SK-N-SH (cell line): ENCODE measurements around the gene GLT6D1. TPM values are rescaled to one million over a fixed set of nuclear protein-coding genes. Genes with fewer than 3 reads are reported as not detected.

Experiments
- CTCF ChIA-PET: fragments of 300-600, 350-600 bp; formaldehyde crosslinking; extraction: SDS; loops from one replicate; lab custom pipeline; 2021; lab: Yijun Ruan, JAX
- POLR2A ChIA-PET: fragments of 350-600 bp; sonication (Branson Sonifier 250); formaldehyde crosslinking; extraction: SDS; loops from one replicate; lab custom pipeline; 2020; ENCODE audit warnings: antibody characterized with exemption, inconsistent platforms; lab: Yijun Ruan, JAX
- DNase-seq: peaks from one replicate; pipeline ENCODE4 v3.0.0; 2012
- H2AFZ ChIP-seq: fragments of 200-600 bp; sonication (generic); 2 replicates; pipeline ENCODE4 v1.8.1; 2016; ENCODE audit warnings: antibody characterized with exemption, mild to moderate bottlenecking, low read depth
- H3F3A ChIP-seq: fragments of 200-600 bp; sonication (generic); replicated peaks from 2 replicates; pipeline ENCODE3; 2016; ENCODE audit warnings: antibody characterized with exemption, mild to moderate bottlenecking; ENCODE audit not compliant: insufficient read depth
- H3K27ac ChIP-seq, 2 experiments: fragments of 200-500 bp in 1 of 2; fragments of 200-600 bp in 1 of 2; sonication (Bioruptor generic) in 1 of 2; sonication (generic), shearing (Covaris generic) in 1 of 2; 2 replicates each; pipeline versions ENCODE4 v1.5.1 to v1.6.1; 2014 to 2016; ENCODE audit warnings: low read depth in 2 of 2, inconsistent platforms in 1 of 2, low read length in 1 of 2, mild to moderate bottlenecking in 1 of 2, mixed read lengths in 1 of 2
- H3K27me3 ChIP-seq: fragments of 200-600 bp; sonication (generic), shearing (Covaris generic); 2 replicates; pipeline ENCODE4 v1.6.1; 2016; ENCODE audit warnings: mixed run types; ENCODE audit not compliant: insufficient read depth
- H3K36me3 ChIP-seq, 2 experiments: fragments of 200-500 bp in 1 of 2; fragments of 200-600 bp in 1 of 2; sonication (Bioruptor generic) in 1 of 2; sonication (generic) in 1 of 2; replicated peaks in 1 of 2; 2 replicates each; pipeline versions ENCODE3 to v1.5.1; 2014 to 2016; ENCODE audit warnings: low read length in 1 of 2, mild to moderate bottlenecking in 1 of 2; ENCODE audit not compliant: insufficient read depth in 2 of 2, control insufficient read depth in 1 of 2
- H3K4me1 ChIP-seq, 2 experiments: fragments of 200-500 bp in 1 of 2; fragments of 200-600 bp in 1 of 2; sonication (Bioruptor generic) in 1 of 2; sonication (generic), shearing (Covaris generic) in 1 of 2; 2 replicates each; pipeline versions ENCODE4 v1.5.1 to v1.6.1; 2014 to 2016; ENCODE audit warnings: low read depth in 1 of 2, low read length in 1 of 2, mixed run types in 1 of 2; ENCODE audit not compliant: insufficient read depth in 2 of 2, control insufficient read depth in 1 of 2
- H3K4me2 ChIP-seq: fragments of 200-600 bp; sonication (generic), shearing (Covaris generic); 2 replicates; pipeline ENCODE4 v1.6.1; 2017; ENCODE audit warnings: mixed run types
- H3K4me3 ChIP-seq, 2 experiments: fragments of 200-500 bp in 1 of 2; fragments of 200-600 bp in 1 of 2; sonication (Bioruptor generic) in 1 of 2; sonication (generic), shearing (Covaris generic) in 1 of 2; 2 replicates each; pipeline versions ENCODE4 v1.5.1 to v1.8.1; 2014 to 2016; ENCODE audit warnings: low read depth in 2 of 2, inconsistent platforms in 1 of 2, low read length in 1 of 2, mild to moderate bottlenecking in 1 of 2, mixed read lengths in 1 of 2, moderate library complexity in 1 of 2
- H3K79me2 ChIP-seq: fragments of 200-600 bp; sonication (generic); 2 replicates; pipeline ENCODE4 v1.8.1; 2017; ENCODE audit warnings: mild to moderate bottlenecking; ENCODE audit not compliant: insufficient read depth
- H3K9ac ChIP-seq: fragments of 200-600 bp; sonication (generic); 2 replicates; pipeline ENCODE4 v1.6.1; 2017; ENCODE audit warnings: mixed run types
- H3K9me2 ChIP-seq: fragments of 200-600 bp; sonication (generic); 2 replicates; pipeline ENCODE4 v1.6.1; 2017; ENCODE audit warnings: mixed run types
- H3K9me3 ChIP-seq: fragments of 200-600 bp; sonication (generic); 2 replicates; pipeline ENCODE4 v1.6.1; 2017; ENCODE audit warnings: mixed run types, mild to moderate bottlenecking, moderate library complexity
- H4K20me1 ChIP-seq: fragments of 200-600 bp; sonication (generic); 2 replicates; pipeline ENCODE4 v1.6.1; 2017; ENCODE audit warnings: mild to moderate bottlenecking, mixed run types; ENCODE audit not compliant: insufficient read depth
- CHD2 ChIP-seq: fragments of 150-350 bp; IDR thresholded peaks from 2 replicates; pipeline ENCODE4 v1.6.1; 2018; ENCODE audit warnings: low read length; ENCODE audit not compliant: partially characterized antibody
- FOSL2 ChIP-seq: IDR thresholded peaks from 2 replicates; pipeline ENCODE4 v1.4.0; 2012; ENCODE audit warnings: low read depth, mild to moderate bottlenecking, moderate library complexity, borderline replicate concordance
- FOXJ3 ChIP-seq: sonication (generic); formaldehyde crosslinking; IDR thresholded peaks from 2 replicates; pipeline ENCODE4 v1.5.1; 2020; ENCODE audit warnings: mild to moderate bottlenecking, missing genetic modification reagents
- FOXM1 ChIP-seq: IDR thresholded peaks from 2 replicates; pipeline ENCODE4 v1.4.0; 2012; ENCODE audit warnings: low read depth, mild to moderate bottlenecking
- GABPA ChIP-seq: IDR thresholded peaks from 2 replicates; pipeline ENCODE4 v1.4.0; 2012; ENCODE audit warnings: low read depth, mild to moderate bottlenecking
- GATA2 ChIP-seq: sonication (generic); formaldehyde crosslinking; IDR thresholded peaks from 2 replicates; pipeline ENCODE4 v1.5.0; 2020; ENCODE audit warnings: mild to moderate bottlenecking, missing genetic modification reagents
- IRF3 ChIP-seq: fragments of 150-350 bp; IDR thresholded peaks from 2 replicates; pipeline ENCODE4 v1.6.1; 2016; ENCODE audit warnings: mild to moderate bottlenecking, low read depth, low read length
- JUND ChIP-seq: IDR thresholded peaks from 2 replicates; pipeline ENCODE4 v1.4.0; 2012
- MAX ChIP-seq: IDR thresholded peaks from 2 replicates; pipeline ENCODE4 v1.4.0; 2012; ENCODE audit warnings: low read depth
- MEF2A ChIP-seq: IDR thresholded peaks from 2 replicates; pipeline ENCODE4 v1.4.0; 2012; ENCODE audit warnings: low read depth, borderline replicate concordance
- NRF1 ChIP-seq: IDR thresholded peaks from 2 replicates; pipeline ENCODE4 v1.6.1; 2012; ENCODE audit warnings: low read depth, mild to moderate bottlenecking, low read length
- POLR2AphosphoS5 ChIP-seq: IDR thresholded peaks from 2 replicates; pipeline ENCODE4 v1.6.1; 2012; ENCODE audit warnings: low read depth, low read length
- RAD21 ChIP-seq: IDR thresholded peaks from 2 replicates; pipeline ENCODE4 v1.6.1; 2012; ENCODE audit warnings: mild to moderate bottlenecking, low read length
- RFX5 ChIP-seq: IDR thresholded peaks from 2 replicates; pipeline ENCODE4 v1.6.1; 2012; ENCODE audit warnings: mild to moderate bottlenecking, improper control_type of control experiment, low read length
- RXRA ChIP-seq: IDR thresholded peaks from 2 replicates; pipeline ENCODE4 v1.4.0; 2012; ENCODE audit warnings: low read depth, mild to moderate bottlenecking, borderline replicate concordance
- SIN3A ChIP-seq: IDR thresholded peaks from 2 replicates; pipeline ENCODE4 v1.6.1; 2012; ENCODE audit warnings: low read depth, mild to moderate bottlenecking, low read length, moderate library complexity, borderline replicate concordance
- SMC3 ChIP-seq: IDR thresholded peaks from 2 replicates; pipeline ENCODE4 v1.6.1; 2012; ENCODE audit warnings: low read depth, low read length, improper control_type of control experiment
- TEAD4 ChIP-seq: IDR thresholded peaks from 2 replicates; pipeline ENCODE4 v1.4.0; 2012; ENCODE audit warnings: mild to moderate bottlenecking, borderline replicate concordance; ENCODE audit not compliant: insufficient read depth
- USF1 ChIP-seq: IDR thresholded peaks from 2 replicates; pipeline ENCODE4 v1.4.0; 2012; ENCODE audit warnings: low read depth, borderline replicate concordance
- USF2 ChIP-seq: fragments of 150-350 bp; IDR thresholded peaks from 2 replicates; pipeline ENCODE4 v1.6.1; 2017; ENCODE audit warnings: antibody characterized with exemption, low read length, low read depth, borderline replicate concordance
- WGBS: methylation state at CpG from one replicate; pipeline ENCODE4 v1.1.6; 2017; ENCODE audit warnings: low lambda C conversion rate; 5-methylcytosine and 5-hydroxymethylcytosine counted together
- polyA plus RNA-seq, 3 experiments: library from polyadenylated mRNA; depleted of rRNA; stranded (reverse); fragments of >200 nt; gene quantifications; 2 replicates each; pipeline ENCODE4 v1.2.3, GENCODE V29; 2012

GLT6D1 gene
- polyA plus RNA-seq, 1 of the 3 experiments (the other 2 are of a cell fraction), result not detected

- WGBS, result 59% methylated on average over 4 of the region's 15 CpGs
- Histone ChIP-seq H3K4me1 (no peaks in the 10 kb centered on the region), H3K4me2 (no peak overlapping the region), H3K27me3 (no peaks in the 10 kb centered on the region)
- TF ChIP-seq GABPA, result no peak
- no peak for TF ChIP-seq TEAD4
- TF ChIP-seq USF1, result no peak
- TF ChIP-seq NRF1, result no peak
- no peak for TF ChIP-seq RFX5
- no peak for TF ChIP-seq FOSL2
- no peak for TF ChIP-seq SMC3
- TF ChIP-seq MAX, result no peak
- no peak for TF ChIP-seq FOXM1
- TF ChIP-seq SIN3A, result no peak
- TF ChIP-seq, all 33 proteins: peak for 0
- Histone ChIP-seq H3K79me2 (no peaks in the 10 kb centered on the region), H3K9me3 (no peaks in the 10 kb centered on the region), H3K36me3 (no peaks in the 10 kb centered on the region), H3K4me3 (no peak overlapping the region), H4K20me1 (no peaks in the 10 kb centered on the region), H3K9ac (no peak overlapping the region), H3F3A (no peaks in the 10 kb centered on the region), H2AFZ (no peak overlapping the region), H3K27ac (no peak overlapping the region), H3K9me2 (no peaks in the 10 kb centered on the region)
- ChIA-PET CTCF (interaction anchor here (0.6 to 0.7 kb wide), 2 partner anchors 36 to 284 kb away, joined by 3 read pairs; no protein-coding TSS in a partner anchor), POLR2A (no interaction called here)
- DNase-seq, result no peak
These were observed 64.4 kb downstream of the GLT6D1 start for GRCh38 chr9:135574943-135575342.

GRCh38 chr9:135574331-135574730 lies 65.0 kb downstream of the GLT6D1 start:
- Histone ChIP-seq H3K79me2 (no peaks in the 10 kb centered on the region), H3K27me3 (no peaks in the 10 kb centered on the region), H4K20me1 (no peaks in the 10 kb centered on the region), H2AFZ (no peak overlapping the region), H3K9me2 (no peaks in the 10 kb centered on the region), H3K27ac (no peak overlapping the region), H3F3A (no peaks in the 10 kb centered on the region), H3K4me1 (no peaks in the 10 kb centered on the region)
- TF ChIP-seq IRF3, result no peak
- TF ChIP-seq SMC3, result no peak
- TF ChIP-seq USF2, result no peak
- no peak for TF ChIP-seq FOXJ3
- TF ChIP-seq RAD21, result no peak
- no peak for TF ChIP-seq TEAD4
- no peak for TF ChIP-seq MEF2A
- TF ChIP-seq POLR2AphosphoS5, result no peak
- TF ChIP-seq RXRA, result no peak
- no peak for TF ChIP-seq CHD2
- TF ChIP-seq FOXM1, result no peak
- TF ChIP-seq JUND, result no peak
- TF ChIP-seq GATA2 (CRISPR knock-in tag), result no peak
- no peak for TF ChIP-seq GABPA
- TF ChIP-seq, all 33 proteins: peak for 0
- ChIA-PET POLR2A (no interaction called here), CTCF (interaction anchor here (0.6 kb wide), 1 partner anchor 283 kb away, joined by 3 read pairs; no protein-coding TSS in a partner anchor)
- Histone ChIP-seq H3K36me3 (no peaks in the 10 kb centered on the region), H3K9me3 (no peaks in the 10 kb centered on the region), H3K9ac (no peak overlapping the region), H3K4me2 (no peak overlapping the region), H3K4me3 (no peak overlapping the region)
- no peak for DNase-seq
- WGBS, result 24% methylated on average over 14 of the region's 14 CpGs
